Measurements from ENCODE around the gene NCOA7.
A peak's percentile ranks its signal among the peaks of the same experiment; 100 is the strongest.
"Not testable (repeated sequence)": the region's sequence is repeated elsewhere in the genome, so short reads cannot be mapped to it uniquely, and the experiment has no call there.

NCOA7 gene

DNA sequence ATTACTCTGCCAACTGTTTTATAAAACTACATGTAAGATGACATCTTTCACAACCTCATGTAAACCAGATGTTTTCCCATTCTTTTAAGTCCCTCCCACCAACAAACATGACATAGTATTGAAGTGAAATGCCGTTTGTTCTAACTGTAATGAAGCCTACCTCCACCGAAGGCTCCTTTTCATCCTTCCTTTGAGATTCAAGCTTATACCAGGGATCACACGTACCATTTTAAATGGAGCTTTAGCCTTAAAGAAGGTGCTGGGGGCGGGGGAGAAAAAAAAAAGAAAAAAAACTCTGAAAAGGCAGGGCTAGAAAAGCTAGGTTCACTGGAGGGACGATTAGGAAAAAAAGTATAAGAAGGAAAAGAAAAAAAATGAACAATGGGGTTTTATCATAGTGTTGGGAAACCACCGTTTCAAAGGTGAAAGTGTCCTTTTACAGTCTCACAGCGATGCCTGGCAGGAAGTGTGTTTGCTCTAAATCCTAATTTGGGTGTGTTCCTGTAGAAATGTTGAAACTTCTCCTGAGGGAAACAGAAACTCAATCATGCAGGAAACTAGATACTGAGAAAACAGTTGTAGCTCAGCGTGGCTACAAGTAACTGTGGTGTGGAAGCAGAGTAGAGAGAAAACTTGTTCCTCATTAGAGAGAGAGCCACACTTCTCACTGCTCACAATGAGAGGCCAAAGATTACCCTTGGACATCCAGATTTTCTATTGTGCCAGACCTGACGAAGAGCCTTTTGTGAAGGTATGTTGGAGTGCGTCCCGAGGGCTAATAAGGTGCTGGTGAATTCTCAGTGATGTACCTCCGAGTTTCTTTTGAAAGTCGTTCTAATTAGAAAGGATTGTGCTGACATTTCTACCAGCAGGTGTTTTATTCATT is 128.2 kb downstream of the NCOA7 start:
- DNase-seq (ENCODE audit: low read depth in 2 of 2), result peak in 1 of 2 donors; percentile 34

DNA sequence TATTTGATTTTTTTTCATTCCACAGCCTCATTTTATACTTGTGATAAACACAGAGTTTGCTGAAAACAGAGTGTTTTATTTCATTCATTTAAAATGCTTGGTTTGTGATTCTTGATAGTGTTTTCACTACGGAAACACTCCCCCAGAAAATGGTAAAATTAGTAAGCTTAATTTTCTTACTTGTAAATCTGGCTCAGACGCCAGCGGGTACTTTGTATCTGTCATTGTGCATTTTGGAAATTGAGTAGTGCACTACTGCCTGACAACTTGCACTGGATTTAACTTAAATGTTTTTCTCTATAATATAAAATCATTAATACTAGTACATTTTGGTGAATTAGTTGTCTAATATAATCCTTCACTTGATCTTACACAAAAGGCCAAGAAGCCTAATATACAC is 128.9 kb downstream of the NCOA7 start:
- no peak for DNase-seq (ENCODE audit: low read depth in 2 of 2)

DNA sequence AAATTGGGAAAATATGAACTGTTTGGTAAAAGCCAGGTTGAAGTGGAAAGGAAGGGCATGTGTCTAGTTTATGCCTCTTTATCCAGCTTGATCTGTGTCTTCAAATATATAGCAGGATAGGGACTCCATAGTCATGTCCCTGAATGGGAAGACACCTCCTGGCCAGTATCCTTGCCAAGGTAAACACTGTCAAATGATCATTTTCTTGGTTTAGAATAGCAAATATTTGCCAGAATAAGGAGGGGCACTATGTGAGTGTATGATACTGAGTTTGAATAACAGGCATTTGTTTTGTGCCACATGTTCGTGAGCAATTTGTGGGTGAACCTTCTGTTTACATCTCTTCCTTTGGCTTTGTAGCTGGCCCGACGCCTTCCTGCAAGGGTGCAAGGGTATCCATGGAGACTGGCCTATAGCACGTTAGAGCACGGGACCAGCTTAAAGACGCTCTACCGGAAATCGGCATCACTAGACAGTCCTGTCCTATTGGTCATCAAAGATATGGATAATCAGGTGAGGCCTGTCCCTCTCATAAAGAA is 131.6 kb downstream of the NCOA7 start:
- DNase-seq (ENCODE audit: low read depth in 2 of 2), result no peak

DNA sequence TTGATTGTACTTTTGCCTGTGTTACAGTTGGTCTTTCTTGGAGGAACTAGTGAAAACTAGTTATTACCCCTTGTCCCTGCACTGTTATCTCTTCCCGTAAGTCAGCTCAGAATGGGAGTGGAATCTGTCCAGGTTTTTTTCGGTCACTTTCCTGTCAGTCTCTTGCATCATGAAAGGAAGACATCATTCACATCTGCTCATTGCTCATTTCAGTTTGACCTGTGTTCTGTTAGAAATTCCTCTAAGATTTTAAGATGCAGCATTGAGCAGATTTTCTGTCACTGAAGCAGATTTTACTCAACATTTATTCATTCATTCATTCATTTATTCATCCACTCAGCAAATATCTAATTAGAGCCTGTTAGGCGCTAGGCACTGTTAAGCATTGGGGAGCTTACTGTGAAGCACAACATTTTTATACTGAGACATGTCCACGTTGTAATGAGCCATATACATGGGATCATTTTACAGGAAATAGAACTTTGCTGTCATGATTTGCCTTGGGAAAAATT is 132.7 kb downstream of the NCOA7 start:
- no peak for DNase-seq (ENCODE audit: low read depth in 2 of 2)

DNA sequence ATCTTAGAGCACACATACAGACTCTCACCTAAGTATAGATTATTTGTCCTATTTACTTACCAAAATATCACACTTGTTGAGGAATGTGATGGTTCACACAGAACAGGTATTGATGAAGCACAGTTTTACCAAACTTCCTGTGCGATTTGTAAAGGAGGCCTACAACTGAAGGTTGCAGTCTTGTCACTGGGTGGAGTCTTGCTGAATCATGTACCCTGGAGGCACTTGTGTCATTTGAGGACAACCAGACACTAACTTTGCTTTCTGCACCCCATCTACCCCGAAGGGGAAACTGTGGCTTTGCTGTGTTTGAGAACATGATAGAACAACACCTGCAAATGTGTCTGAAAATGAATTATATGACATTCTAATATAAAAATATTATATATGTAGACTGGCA is 133.4 kb downstream of the NCOA7 start:
- no peak for DNase-seq (ENCODE audit: low read depth in 2 of 2)

DNA sequence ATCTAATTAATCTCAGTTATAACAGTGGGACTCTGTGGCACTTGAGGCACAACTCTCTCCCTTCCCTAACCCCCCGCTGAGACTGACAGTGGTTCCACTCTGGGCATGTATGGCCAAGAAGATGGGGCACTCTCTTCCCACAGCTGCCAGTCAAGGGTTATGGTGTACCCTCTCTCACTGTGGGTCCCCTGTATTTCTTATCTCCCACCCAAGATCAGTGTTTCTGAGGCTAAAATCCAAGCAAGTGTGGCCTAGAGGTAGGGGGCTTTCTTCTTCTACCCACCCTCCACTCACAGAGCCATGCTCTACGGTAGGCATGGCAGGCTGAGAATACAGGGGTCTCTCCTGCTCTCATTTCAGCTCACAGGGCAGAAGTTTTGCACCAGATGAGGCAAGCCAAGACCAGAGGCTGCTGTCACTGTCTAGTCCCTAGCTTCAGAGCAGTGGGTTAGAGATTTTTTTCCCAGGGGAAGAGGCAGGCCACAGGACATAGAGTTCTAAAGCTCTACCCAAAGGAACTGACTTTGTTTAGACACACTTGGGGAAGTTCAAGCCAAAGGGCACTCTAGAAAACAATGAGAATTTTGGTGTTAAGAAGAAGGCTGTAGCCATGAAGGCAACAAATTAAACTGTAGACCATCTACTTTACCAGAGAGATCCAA is 134.1 kb downstream of the NCOA7 start:
- DNase-seq (ENCODE audit: low read depth in 2 of 2), result no peak

DNA sequence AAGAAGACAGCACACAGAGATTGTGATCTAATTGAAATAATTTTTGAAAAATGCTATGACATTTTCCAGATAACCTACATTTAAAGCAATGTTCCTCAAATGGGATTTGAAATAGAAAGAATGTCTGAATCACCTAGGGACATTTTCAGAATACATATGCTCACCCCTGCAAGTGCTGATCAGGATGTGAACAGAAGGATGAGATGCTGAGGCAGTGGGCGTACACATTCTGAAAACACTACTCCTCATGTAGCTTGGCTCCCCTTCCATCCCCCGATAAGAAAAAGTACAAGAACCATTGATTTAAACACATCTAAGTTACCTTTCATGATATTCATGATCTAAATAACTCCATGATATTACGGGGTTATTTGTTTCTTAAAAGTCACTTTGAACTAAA is 136.0 kb downstream of the NCOA7 start:
- DNase-seq (ENCODE audit: low read depth in 2 of 2), result no peak

DNA sequence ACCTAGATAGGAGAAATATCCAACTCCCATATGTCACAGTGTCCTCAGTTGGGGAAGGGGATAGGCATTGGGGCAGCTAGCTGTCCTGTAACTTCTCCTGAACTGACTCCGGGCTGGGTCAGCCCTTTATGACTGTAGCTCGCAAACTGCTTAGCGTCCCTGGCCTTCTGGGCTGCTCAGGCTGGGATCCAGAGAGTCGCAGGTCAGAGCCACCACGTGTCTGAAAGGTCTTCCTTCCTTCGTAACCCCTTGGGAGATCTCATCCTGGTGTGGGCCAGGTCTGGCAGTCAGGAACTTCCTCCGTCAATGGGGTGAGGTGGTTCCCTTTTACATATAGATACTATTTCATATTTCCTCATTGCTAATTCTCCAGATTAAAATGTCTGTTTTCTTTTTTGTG is 137.0 kb downstream of the NCOA7 start:
- no peak for DNase-seq (ENCODE audit: low read depth in 2 of 2)

DNA sequence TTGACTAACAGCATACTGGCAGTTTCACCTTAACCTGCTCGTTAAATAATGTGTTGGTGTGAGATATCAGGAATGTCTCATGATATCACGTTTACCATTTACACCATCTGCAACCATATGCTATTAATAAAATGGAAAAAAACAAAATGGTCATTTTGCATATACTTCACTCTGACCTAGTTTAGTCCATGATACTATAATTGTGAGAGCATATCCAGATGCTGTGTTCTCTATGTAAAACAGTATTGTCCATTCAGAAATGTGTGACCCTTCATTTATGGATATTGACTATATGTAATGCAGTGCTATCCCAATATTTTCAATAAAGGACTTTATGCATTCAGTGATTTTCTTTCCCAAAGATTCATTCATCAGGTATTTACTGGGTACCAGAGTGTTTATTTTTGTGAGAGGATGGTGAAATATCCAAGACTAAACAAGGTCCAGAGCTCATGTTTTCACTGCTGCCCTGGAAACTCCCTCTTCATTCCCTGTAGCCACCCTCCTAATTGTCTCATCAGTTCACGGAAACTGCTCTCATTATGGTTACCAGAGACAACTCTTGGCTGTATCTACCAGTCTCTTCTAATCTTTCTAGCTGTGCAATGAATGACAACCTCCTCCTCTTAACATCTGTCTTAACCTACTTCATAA is 140.1 kb downstream of the NCOA7 start:
- no peak for DNase-seq (ENCODE audit: low read depth in 2 of 2)

DNA sequence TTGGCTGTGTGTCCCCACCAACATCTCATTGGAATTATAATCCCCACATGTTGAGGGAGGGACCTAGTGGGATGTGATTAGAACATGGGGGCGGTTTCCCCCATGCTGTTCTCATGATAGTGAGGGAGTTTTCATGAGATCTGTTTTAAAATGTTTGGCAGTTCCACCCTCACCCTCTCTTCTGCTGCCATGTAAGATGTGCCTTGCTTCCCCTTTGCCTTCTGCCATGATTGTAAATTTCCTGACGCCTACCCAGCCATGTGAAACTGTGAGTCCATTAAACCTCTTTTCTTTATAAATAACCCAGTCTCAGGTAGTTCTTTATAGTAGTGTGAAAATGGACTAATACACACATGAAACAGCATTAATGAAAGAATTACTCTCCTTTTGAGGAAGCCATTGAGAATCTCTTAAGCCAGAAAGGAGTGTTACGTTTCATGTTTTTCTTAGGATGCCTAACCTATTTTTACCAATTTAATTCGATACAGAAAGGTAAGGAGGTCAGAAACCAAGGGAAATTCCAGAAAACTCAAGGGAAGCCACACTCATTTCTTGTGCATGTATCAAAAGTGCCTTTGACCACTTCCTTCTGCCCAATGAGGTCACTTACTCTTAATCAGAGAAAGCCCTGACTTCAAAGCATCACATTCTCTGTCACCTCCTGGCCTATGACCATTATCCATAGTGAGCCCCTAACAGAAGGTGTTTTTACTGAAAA is 141.1 kb downstream of the NCOA7 start:
- no peak for DNase-seq (ENCODE audit: low read depth in 2 of 2)

DNA sequence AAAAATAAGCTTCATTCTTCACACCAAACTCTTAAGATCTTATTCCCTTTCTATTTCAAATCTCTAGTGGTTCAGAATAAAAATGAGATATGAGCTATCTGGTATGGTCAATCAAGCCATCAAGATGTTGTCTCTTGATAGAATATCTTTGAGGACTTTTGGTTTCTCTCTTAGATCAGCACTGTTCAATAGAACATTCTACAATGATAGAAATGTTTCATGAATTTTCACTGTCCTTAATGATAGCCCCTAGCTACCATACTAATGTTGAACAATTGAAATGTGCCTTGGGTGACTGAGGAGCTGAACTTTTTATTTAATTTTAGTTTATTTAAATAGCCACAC is 141.7 kb downstream of the NCOA7 start:
- DNase-seq (ENCODE audit: low read depth in 2 of 2), result no peak

DNA sequence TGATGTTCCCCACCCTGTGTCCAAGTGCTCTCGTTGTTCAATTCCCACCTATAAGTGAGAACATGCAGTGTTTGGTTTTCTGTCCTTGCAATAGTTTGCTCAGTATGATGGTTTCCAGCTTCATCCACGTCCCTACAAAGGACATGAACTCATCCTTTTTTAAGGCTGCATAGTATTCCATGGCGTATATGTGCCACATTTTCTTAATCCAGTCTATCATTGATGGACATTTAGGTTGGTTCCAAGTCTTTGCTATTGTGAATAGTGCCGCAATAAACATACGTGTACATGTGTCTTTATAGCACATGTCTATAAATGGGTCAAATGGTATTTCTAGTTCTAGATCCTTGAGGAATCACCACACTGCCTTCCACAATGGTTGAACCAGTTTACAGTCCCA is 144.8 kb downstream of the NCOA7 start:
- DNase-seq (ENCODE audit: low read depth in 2 of 2), result not testable (repeated sequence)

DNA sequence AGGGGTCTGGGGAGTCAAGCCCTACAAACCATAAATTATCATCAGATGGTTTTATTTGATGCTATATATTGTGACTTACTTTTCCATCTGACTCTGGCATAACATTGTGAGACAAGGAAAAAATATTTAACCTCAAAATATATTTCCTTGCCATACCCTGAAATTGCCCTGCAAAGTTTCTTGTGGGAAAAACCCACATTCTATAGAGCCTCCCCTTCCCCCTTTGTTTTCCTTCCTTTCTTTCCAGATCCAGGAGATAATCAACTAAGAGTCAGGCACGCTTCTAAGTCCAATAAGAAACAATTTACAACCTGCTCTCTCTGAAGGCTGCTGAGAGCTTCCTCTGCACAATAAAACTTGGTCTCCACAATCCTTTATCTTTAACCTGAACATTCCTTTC is 148.3 kb downstream of the NCOA7 start:
- DNase-seq (ENCODE audit: low read depth in 2 of 2), result no peak

DNA sequence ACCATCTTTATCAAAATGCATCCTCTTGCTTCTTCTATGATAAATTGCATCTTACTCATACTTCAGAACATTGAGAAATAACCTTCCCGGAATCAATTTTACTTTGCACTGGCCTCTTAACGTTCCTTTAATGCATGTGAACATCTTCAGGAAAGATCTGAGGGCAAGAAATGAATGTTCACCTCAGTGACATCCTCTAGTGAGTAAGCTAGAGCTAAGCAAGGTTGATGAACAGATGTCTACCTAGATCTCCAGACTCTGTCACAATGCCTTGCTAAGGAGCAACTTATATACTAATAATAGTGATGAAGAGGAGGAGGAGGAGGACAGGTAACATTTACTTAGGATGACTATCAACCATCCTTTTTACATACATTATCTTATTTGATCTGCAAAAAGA is 149.0 kb downstream of the NCOA7 start:
- DNase-seq (ENCODE audit: low read depth in 2 of 2), result no peak

DNA sequence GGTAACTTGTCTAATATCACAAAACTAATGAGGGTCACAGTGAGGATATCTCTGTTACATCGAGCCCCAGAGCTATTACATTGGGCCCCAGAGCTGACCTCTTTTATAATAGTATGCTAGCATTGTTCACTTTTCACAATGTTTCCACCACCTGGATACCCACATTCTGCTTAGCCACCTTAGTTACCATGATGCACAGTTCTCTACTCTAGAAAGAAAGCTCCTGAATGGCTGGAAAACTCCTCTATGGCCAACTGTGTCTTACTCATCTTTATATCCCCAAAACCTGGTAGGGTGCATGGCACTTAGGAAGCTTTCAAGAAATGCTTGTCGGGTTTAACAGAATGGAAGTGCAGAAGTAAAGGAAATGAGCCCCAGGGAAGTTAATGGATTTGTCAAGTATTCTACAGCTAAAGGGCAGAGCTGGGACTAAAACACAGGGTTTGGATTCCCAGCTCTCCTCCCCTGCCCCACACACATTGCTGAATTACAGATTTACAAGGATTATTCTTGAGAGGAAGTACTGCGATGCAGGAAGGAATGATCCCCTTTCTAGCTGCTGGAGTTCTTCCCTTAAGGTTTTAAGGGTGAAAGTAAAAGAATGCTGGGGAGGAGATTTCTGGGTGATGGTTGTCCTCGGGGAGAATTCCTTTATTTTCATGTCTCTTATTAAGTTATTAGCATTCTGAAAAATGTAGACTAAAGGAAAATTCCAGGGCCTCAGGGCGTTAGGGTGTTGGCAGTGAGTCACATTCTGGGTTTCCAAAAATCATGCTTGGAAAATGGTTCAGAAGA is 149.7 kb downstream of the NCOA7 start:
- no peak for DNase-seq (ENCODE audit: low read depth in 2 of 2)

DNA sequence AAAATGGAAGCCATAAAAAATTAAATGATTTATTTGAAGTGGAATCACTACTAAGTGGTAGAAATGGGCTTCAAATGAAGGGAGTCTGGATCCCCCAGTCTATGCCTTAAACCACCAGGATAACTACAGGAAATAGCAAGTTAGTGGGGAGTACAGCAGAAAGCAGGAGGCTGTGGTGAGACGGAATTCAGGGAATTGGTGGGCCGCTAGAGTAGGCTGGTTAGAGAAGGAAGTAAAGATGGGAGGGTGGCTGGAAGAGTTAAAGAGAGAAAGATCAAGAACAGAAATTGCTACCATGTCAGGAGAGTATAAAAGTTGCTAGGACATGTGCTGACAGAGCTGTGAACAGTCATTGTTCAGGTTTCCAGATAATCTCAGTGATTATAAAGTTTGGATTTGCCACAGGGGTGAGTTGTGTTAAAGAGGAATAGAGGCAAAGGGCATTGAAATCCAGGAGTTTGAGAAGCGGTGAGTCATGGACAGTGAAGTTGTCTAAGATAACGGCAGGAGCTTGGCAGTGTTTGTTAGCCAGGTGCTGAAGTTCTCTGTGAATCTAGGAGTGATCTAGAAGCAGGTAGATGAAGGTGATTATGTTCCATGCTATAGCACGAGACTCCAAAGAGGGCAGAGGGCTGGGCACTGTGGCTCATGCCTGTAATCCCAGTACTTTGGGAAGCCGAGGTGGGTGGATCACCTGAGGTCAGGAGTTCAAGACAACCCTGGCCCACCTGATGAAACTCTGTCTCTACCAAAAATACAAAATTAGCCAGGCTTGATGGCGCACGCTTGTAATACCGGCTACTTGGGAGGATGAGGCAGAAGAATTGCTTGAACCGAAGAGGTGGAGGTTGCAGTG is 152.1 kb downstream of the NCOA7 start:
- no peak for DNase-seq (ENCODE audit: low read depth in 2 of 2)

DNA sequence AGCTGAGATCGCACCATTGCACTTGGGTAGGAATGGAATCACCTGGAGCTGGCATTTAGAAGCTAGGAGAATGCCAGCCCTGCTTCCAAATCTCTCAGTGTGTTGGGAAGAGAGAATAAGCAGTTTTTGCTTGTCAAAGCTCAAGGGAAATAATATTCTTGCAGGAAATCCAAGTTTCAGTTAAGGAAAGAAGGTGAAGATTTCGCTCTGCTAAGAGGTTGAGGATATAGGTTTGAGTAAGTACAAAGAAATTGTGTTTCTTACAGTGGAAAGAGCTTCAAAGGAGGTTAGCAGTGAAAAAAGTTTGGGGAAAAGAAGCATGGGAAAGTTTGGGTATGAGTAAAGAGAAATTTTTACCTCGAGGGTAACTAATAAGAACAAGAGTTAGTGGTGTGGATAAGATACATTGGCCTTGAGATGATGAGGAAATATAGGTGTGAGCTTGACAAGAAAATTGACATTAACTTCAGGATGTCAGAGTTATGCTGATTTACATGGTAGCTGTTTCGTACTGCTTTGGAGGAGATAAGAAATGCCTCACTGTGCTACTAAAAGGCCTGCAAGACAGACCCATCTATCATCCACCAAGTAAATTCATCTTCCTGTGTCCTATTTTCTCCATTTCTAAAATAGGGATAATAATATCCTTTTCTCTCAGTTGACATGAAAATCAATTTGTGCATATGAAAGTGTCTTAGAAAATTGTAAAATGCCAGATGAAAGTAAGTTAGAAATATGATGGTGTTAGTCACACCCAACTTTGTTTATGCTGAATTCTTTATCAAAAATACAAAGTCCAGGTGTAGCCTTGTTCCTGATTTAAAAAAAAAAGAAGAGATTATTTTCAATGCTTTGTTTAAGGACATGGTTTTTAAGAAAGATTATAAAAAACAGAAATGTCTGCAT is 153.0 kb downstream of the NCOA7 start:
- no peak for DNase-seq (ENCODE audit: low read depth in 2 of 2)

DNA sequence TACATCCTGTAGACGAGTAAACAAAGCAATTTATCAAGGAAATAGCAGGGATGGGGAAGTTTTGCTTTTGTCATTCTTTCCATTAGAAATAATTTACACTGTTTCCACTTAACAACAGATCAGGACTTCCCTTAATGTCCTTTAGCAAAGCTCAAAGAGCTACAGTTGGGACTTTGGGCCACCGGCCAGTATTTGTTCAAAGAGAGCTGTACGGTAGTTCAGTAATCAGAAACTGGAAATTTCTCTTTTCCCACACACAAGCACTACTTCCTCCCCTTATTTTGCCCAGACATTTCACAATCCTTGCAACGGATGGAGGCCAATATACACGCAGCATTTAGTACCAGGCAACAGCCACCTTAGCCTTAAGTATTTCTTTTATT is 153.7 kb downstream of the NCOA7 start:
- no peak for DNase-seq (ENCODE audit: low read depth in 2 of 2)

DNA sequence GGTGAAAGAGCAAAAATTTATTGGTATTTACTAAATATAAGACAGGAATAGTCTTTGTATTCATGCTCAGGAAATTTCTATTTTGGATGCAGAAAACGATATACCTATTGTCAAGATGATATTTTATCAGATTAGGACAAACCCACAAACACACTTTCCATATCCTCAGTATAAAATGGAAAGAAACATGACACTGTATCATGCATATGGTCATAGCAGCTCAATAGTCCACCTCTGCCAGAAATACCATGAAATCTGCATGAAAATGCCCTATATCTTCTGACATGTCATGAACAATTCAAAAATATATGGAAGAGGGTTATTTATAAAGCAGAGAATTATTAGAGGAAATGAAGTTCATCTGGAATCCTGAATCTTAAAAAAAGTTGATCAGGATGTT is 154.1 kb downstream of the NCOA7 start:
- no peak for DNase-seq (ENCODE audit: low read depth in 2 of 2)
